Measurements from ENCODE around the gene RARRES2.

Gene RARRES2

GRCh38 chr7:150377196-150377595, 35.8 kb upstream of the RARRES2 start:
- in situ Hi-C loops (cut with MboI; ENCODE audit: low sequenced_read_pairs), result no loop called here

GRCh38 chr7:150376560-150376959, 35.1 kb upstream of the RARRES2 start:
- in situ Hi-C loops (cut with MboI; ENCODE audit: low sequenced_read_pairs), result no loop called here

DNA sequence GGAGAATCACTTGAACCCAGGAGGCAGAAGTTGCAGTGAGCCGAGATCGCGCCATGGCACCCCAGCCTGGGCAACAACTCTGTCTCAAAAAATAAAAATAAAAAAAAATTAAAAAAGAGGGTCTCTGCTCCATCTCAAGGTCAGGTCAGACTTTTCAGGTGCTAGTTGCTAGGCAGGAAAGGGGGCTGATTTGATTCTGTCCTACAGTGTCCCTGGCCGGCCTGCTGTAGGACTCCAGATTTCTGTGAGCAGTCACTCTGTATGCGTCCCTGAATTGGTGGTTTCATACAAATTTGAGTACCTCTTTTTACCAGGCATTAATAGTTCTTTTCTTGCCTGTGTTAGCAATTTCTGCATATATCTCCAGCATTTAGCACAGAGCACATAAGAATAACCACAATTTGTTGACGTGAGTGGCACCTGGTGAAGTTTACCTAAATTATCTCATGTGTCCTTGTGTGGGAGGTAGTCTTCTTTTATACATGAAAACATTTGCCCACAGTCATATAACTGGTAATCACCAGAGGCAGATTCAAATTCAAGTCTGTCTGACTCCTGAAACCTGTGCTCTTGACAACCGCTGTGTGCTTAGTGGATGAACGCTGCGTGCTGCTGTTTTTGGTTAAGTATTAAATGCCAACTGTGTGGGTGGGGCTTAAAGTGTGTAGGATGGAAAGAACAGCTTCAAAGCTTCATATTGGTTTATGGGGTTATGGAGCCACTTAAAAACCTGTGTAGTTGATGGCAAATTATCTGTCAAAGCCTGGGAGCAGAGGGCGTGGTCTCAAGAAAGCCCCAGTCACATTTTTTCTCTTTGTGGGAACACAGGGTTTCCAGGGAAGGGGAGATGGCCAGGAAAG, 34.5 kb upstream of the RARRES2 start:
- in situ Hi-C loops (cut with MboI; ENCODE audit: low sequenced_read_pairs), result no loop called here

GRCh38 chr7:150374472-150374871, 33.0 kb upstream of the RARRES2 start:
- in situ Hi-C loops (cut with MboI; ENCODE audit: low sequenced_read_pairs), result no loop called here

GRCh38 chr7:150374026-150374425, 32.6 kb upstream of the RARRES2 start:
- in situ Hi-C loops (cut with MboI; ENCODE audit: low sequenced_read_pairs), result no loop called here

DNA sequence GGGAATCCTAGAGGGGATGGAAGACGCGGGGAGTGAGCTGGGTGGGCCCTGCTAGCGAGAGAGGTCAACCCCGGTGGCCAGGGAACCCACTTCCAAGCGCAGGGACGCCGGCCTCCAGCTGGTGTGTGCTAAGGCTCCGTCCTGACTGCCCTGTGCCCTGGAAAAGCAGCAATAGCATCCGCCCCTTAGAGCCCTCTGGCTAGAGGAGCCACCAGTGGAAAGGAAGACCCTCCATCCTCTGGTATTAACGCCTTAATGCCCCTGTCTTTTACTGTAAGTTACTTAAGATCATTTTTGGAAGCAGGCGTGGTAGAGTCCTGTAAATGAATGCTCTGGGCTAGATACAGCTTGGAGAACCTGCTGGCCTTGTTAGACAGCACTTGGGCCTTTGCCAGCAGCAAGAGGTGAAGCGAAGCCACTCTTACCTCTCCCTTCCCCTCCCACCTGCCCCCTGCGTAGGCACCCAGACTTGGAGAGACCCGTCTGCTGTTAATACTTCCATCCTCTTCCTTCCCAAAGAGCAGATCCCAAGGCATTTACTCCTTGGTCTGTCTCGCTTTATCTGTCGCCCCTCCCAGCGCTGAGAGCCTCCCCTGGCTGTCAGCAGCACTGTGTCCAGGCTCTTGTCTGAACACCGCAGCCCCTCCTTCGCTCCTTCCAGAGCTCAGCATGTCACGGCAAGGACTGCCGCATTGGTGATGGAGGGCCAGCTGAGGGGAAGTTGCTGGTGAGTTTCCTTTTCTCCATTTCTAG, 31.8 kb upstream of the RARRES2 start:
- in situ Hi-C loops (cut with MboI; ENCODE audit: low sequenced_read_pairs), result no loop called here

DNA sequence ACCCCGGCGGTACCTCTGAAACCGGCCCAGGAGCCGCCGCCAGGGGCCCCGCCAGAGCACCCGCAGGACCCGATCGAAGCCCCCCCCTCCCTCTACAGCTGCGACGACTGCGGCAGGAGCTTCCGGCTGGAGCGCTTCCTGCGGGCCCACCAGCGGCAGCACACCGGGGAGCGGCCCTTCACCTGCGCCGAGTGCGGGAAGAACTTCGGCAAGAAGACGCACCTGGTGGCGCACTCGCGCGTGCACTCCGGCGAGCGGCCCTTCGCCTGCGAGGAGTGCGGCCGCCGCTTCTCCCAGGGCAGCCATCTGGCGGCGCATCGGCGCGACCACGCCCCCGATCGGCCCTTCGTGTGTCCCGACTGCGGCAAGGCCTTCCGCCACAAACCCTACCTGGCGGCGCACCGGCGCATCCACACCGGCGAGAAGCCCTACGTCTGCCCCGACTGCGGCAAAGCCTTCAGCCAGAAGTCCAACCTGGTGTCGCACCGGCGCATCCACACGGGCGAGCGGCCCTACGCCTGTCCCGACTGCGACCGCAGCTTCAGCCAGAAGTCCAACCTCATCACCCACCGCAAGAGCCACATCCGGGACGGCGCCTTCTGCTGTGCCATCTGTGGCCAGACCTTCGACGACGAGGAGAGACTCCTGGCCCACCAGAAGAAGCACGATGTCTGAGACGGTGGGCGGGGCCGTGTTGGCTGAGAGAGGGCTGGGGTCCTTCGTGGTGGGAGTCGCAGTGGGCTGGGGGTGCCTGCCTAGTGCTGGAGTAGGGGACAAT, 31.0 kb upstream of the RARRES2 start:
- in situ Hi-C loops (cut with MboI; ENCODE audit: low sequenced_read_pairs), result no loop called here

- in situ Hi-C loops (cut with MboI; ENCODE audit: low sequenced_read_pairs), result no loop called here
Measured at GRCh38 chr7:150371996-150372270, 30.5 kb upstream of the RARRES2 start.

DNA sequence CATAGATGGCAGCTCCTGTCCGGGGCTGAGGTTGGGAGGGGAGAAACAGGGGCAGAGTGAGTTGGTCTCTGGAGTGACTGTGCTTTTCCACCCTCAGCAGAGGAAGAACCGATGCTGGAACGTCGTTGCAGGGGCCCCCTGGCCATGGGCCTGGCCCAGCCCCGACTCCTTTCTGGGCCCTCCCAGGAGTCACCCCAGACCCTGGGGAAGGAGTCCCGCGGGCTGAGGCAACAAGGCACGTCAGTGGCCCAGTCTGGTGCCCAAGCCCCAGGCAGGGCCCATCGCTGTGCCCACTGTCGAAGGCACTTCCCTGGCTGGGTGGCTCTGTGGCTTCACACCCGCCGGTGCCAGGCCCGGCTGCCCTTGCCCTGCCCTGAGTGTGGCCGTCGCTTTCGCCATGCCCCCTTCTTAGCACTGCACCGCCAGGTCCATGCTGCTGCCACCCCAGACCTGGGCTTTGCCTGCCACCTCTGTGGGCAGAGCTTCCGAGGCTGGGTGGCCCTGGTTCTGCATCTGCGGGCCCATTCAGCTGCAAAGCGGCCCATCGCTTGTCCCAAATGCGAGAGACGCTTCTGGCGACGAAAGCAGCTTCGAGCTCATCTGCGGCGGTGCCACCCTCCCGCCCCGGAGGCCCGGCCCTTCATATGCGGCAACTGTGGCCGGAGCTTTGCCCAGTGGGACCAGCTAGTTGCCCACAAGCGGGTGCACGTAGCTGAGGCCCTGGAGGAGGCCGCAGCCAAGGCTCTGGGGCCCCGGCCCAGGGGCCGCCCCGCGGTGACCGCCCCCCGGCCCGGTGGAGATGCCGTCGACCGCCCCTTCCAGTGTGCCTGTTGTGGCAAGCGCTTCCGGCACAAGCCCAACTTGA, 29.9 kb upstream of the RARRES2 start:
- in situ Hi-C loops (cut with MboI; ENCODE audit: low sequenced_read_pairs), result no loop called here

DNA sequence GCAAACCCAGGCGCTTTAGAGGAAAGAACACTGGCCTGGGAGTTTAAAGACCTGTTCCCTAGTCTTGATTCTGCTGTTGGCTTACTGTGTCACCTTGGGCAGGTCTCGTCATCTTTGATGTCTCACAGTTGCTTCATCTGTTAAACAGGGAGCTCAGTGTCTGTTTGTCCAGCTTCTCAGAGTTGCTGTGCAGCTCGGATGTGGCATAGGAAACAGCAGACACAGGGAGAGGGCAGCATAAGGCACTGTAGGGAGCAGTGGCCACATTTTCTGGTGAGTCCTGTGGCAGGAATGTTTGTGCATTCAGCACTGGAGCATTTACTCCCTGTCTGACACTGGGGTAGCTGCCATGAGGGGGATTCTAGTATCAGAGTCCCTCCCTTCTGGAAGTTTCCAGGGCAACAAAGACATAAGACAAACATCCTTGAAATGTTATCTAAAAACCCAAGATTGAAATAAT, 29.2 kb upstream of the RARRES2 start:
- in situ Hi-C loops (cut with MboI; ENCODE audit: low sequenced_read_pairs), result no loop called here

- in situ Hi-C loops (cut with MboI; ENCODE audit: low sequenced_read_pairs), result no loop called here
Measured at GRCh38 chr7:150369748-150370501, 28.5 kb upstream of the RARRES2 start.

DNA sequence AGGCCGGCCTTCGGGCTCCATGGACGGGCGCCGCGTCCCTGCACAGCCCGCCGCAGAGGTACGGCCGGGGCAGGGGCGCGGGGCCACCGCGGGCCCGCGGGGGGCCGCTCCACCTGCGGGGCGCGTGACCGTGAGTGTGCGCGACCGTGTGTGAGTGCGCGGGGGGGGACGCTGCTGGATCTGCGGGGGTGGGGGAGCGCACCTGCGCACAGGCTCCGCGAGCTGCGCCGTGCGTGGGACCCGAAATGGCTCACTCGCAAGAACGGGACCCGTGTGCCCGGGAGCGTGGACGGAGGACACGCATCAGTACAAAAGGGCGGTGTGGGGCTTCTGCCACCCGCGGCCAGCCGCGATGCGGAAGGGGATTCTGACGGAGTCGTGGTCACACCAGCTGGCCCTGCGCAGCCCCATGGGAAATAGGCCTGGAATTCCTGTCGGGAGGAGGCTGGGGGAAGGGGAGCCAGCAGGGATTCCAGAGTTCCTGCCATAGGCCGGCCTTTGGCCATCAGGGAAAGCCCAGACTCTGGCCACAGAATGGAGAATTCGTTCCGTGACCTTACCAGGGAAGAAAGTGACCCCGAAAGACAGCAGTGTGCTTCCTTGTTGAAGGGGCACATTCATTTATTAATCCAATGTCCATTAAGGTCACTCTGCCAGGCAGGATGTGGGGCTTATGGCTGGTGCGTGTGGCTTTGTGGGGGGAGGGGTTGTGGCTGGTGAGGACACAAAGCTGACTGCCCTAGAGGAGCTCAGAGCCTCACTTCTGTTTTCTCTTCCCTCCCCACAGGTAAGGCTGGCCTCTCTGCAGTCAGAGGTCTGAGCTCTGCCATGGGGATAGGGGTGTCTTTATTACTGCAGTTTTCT, 27.7 kb upstream of the RARRES2 start:
- in situ Hi-C loops (cut with MboI; ENCODE audit: low sequenced_read_pairs), result no loop called here

GRCh38 chr7:150368096-150368883, 26.9 kb upstream of the RARRES2 start, which contains the start of gene REPIN1:
REPIN1 (plus strand) TSS chr7:150368822; CDS start chr7:150369712, 890 bp downstream.
- in situ Hi-C loops (cut with MboI; ENCODE audit: low sequenced_read_pairs), result no loop called here

DNA sequence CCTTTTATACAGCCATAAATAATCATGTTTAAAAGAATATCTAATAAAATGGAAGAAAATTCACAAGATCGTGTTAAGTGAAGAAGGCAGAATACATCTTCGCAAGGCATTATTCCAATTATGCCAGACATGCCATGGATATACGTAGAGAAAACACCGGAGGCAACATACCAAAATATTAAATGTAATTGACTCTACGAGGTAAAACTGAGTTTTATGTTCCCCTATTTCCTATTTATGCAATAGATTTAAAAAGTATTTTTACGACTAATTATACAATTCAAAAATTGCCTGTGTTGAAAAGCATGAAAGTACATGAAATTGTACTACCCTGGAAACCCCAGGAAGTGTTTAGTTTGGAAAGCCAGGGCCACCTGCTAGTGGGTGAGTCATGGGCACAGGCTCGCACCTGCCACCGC, 26.3 kb upstream of the RARRES2 start:
- in situ Hi-C loops (cut with MboI; ENCODE audit: low sequenced_read_pairs), result no loop called here

- in situ Hi-C loops (cut with MboI; ENCODE audit: low sequenced_read_pairs), result no loop called here
Measured at GRCh38 chr7:150365673-150366398, 24.4 kb upstream of the RARRES2 start.

DNA sequence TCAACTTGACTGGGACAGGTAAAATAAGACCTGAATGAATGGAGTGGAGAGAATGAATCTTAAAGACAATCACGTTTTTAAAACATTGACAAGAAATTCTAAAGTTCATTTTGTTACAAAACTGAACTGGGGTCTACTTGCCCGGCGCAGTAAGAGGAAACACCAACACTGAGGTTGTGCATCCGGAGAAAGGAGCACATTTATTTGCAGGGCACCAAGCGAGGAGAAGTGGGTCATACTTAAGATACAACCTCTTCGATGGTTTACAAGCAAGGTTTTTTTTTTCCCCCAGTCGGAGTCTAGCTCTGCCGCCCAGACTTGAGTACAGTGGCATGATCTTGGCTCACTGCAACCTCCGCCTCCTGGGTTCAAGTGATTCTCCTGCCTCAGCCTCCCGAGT, 23.8 kb upstream of the RARRES2 start:
- in situ Hi-C loops (cut with MboI; ENCODE audit: low sequenced_read_pairs), result no loop called here

DNA sequence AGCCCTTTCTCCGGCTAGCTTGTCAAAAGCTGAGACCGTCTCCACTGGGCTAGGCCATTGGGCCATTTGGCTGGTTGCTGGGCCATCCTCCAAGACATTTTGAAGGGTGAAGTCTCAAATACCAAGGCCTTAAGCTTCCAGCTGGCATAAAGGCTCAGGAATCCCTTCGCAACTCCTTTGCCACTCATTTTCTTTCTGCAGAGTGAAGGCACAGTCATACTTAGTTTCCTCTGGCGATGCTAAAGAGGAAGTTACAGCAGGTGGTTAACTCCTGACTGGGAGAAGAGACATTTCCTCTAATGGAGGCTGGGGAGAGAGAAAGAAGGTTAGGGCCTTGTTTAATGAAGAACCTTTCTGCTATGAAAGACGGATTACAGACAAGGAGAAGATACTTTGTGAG, 22.4 kb upstream of the RARRES2 start:
- in situ Hi-C loops (cut with MboI; ENCODE audit: low sequenced_read_pairs), result no loop called here

Data from HL-60/S4 treated with retinoic acid at 250 ng/mL for 4 days and 3 days (cell line).